ENCODE results near the gene CLCA4.
"Not testable (repeated sequence)": the region's sequence is repeated elsewhere in the genome, so short reads cannot be mapped to it uniquely, and the experiment has no call there.

CLCA4 gene

DNA sequence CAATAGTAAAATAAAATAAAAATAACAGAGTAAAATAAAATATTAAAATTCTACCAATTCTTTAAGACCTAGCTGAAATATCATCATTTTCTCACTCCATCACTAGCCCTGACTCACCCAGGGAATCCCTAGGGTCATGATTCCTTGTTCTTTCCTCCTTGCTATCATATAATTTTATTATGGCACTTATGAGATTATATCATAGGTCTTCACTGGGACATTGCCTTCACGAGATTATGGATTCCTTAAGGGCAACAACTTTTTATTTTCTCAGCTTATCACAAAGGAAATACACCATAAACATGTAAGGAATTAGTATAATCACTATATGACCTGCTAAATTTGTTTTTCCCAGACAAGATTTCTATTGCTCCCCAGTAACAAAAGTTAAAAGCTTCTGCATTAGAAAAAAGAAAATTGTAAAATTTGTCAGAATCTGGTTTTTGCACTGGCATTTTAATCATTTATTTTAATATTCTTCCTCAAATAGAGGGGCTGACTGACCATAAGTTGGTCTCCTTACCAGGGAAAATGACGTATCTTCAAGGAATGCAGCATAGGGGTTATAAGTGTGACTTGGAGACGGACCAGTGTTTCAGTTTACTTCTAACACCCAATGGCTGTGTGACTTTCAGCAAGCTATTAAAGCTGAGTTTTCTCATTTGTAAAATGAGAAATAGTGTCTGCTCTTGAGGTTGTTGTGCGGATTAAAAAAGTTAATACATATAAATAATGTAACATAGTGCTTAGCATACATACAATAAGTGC lies 8.8 kb upstream of the CLCA4 start:
- no peak for DNase-seq (ENCODE audit: low read depth)

DNA sequence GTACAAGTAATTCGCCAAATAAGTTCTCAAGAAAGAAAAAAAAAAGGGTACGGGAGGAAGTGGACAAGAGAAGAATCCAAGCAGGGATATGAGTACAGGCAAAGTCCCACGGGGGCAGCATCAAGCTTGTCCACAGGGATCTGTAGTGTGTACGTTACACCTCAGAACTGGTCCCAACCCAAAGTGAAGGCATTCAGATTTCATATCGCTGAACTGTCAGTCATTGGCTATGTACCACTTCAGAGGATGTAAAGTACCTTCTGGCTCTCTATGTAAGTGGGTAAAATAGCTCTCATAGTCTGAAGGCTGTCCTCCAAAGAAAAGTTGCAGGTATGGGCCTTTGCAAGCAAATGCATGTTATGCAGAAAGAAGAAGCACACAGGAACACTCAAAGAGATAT lies 8.1 kb upstream of the CLCA4 start:
- no peak for DNase-seq (ENCODE audit: low read depth)

DNA sequence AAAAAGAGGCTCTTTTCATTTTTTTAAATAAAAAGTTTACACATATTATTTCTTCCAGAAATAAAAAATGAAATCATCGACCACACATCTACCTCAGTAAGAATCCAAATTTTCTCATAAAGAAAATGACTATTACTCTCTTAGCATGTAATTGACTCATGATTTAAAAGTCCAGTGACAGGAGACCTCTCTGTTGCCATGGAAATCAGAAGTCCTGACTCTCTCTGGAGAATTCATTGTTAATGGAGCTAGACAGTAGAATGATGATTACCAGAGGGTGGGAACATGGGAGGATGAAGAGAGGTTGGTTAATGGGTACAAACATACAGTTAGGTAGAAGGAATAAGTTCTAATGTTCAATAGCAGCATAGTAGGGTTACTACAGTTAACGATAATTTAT lies 5.0 kb upstream of the CLCA4 start:
- DNase-seq (ENCODE audit: low read depth) = no peak

DNA sequence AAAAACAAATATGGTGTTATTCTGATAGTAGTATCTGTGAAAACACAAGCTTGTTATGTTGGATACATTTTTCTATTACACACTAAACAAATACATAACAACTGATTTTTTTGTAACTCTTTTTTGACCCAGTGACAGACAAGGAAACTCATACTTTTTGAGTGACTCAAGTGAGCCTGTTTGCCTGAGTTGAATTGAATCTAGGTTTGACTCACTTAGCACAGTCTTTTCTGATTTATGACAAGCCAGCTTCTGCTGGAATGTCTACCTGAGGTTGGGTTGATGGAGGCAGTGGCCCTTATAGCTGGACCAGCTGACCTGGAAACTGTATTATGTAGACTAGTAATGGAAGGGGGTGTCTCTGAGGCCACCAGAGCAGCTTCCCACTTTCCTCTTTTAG lies 4.2 kb upstream of the CLCA4 start:
- DNase-seq (ENCODE audit: low read depth) = no peak

DNA sequence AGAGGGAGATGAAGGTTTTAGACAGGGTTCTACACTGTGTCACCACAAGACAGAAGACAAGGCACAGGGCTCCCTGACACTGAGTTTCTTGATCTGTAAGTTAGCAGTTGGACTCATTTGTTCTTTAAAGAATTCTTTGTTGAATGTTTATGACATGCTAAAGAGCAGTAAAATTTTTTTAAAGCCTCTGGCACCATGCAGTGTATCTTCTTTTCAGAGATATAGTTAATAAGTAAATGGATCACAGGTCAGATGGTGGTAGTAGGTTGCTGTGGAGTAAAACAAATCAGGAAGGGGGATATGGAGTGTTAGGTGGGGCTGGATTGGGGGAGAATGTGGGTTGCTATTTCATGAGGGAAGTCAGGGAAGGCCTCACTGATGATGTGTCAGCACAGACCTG lies 2.0 kb downstream of the CLCA4 start:
- DNase-seq (ENCODE audit: low read depth) = no peak

DNA sequence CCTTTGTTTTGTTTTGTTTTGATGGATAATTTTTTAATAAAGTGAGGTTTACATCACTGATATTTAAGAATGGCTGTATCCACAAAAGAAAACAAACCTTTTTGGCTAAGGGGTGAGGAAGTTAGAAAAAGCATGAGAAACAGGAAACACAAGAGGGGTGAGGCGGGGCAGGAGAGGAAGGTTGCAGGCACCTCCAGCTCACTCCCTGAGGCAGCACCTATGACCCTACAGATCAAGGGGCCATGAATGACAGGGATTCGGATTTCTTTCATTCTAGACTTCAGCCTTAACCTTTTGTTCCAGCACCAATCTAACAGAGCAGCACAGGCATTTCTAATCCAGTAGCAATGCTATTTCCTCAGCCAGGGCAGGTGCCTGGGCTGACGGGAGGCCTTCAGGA lies 4.4 kb downstream of the CLCA4 start:
- no peak for DNase-seq (ENCODE audit: low read depth)

DNA sequence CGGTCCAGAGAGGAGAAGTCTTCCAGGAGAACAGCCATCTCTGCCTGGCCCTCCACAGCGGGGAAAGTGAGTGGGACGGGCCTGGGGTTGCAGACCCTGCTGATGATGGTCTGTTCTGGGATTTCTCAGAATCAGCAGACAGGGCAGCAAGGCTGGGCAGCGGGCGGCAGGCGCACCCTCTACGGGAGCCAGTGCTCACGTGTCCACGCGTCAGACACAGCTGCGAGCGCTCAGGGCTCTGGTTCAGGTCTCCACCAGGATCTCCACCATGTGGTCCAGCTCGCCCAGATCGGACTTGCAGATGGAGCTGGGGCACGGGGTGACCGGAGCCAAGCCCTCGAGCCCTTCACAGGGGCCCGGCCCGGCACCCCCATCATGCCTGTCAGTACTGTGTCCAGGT lies 5.5 kb downstream of the CLCA4 start:
- DNase-seq (ENCODE audit: low read depth) = no peak

DNA sequence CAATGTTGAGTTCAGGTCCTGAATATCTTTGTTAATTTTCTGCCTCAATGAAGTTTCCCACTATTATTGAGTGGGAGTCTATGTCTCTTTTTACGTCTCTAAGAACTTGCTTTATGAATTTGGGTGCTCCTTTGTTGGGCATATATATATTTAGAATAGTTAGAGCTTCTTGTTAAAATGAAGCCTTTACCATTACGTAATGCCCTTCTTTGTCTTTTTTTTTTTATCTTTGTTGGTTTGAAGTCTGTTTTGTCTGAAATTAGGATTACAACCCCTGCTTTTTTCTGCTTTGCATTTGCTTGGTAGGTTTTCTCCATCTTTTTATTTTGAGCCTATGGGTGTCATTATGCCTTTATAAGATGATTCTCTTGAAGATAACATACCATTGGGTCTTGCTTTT lies 10.9 kb downstream of the CLCA4 start:
- DNase-seq (ENCODE audit: low read depth) = no peak

DNA sequence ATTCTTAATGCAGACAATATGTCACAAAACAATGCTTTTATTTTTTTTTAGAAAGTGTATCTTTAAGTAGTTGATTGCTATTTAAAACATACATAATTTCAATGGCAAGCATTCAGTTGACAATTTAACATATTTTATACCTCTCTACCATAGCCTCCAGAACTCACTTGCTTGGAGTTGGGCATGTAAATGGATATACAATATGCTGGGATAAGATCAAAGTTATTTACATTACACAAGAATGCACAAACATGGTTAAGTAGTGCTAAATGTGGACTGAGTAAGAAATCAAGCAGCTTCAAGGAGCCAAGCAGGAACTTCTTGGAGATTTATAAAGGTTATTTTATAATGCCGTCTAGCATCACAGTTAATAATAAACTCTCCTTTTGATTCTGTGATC lies 17.0 kb downstream of the CLCA4 start:
- DNase-seq (ENCODE audit: low read depth) = no peak

DNA sequence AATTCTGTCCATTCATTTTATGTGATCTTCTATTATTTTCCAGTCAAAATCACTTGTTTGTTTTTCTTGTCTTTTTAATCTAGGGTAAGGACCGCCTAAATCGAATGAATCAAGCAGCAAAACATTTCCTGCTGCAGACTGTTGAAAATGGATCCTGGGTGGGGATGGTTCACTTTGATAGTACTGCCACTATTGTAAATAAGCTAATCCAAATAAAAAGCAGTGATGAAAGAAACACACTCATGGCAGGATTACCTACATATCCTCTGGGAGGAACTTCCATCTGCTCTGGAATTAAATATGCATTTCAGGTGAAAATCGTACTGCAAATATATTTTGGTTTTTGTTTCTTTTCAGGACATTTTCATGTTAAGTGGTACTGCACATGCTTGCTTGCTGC lies 20.5 kb downstream of the CLCA4 start:
- no peak for DNase-seq (ENCODE audit: low read depth)

DNA sequence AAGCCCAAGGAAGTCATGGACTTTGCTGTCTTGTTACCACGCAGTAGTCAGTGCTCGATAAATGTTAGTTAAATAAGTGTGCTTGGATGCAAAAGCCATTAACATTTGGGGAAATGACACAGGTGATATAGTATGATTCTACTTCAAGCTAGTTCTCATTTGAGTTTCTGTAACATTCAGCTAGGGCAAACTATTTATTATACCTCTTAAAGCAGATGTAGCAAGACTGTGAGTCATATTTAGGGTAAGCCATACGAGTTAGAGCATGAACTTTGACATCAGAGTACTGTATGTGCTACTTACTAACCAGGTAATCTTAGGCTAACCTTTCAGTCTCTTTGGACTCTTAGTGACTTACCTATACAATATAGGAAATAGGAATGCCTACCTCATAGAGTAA lies 21.0 kb downstream of the CLCA4 start:
- DNase-seq (ENCODE audit: low read depth) = no peak

DNA sequence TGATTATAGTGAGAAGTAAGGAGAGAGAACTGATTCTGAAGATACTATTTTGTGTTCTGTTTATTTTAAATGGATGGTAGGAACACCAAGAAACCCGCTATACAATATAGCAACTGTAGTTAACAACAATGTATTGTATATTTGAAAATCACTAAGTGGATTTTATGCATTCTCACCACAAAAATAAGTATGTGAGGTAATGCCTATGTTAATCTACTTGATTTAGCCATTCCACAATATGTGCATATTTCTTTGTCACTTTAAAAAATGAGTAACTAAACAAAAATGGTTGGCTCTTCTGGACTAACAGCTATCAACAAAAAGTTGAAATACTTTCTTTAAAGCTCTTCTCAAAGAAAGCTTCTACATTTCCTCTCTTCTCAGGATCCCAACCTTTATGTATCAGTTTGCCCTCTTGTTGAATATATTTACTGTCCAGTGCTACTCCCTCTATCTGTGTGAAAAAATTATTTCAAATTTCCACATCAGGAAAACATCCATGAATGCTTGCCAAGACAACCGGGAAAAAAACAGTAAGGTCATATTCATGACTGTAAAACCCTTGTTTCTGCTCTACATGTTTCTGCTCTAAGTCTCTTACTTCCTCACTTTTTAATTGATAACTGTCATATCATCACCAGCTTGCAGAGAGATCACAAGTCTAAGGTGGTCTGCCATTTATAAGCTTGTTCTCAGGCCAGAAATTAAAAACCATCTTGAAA lies 27.0 kb downstream of the CLCA4 start:
- DNase-seq (ENCODE audit: low read depth) = no peak

DNA sequence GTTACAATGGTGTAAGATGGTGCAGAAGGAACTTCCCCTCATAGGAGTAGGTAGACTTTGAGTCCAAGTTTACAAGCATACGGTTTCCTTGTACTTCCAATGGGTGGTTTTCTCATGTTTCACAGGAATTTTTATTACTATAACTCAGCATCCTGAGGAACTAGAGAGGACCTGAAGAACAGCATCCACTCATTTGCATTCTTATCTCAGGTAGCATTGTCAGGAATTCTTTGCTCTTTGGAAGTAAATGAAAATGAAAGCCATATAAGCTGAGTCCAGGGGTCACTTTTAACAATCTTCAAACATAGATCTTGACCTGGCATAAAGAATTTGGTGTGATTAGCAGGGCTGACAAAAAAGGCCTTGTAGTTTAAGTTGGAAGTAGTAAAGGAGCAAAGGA lies 34.4 kb downstream of the CLCA4 start:
- no peak for DNase-seq (ENCODE audit: low read depth)

DNA sequence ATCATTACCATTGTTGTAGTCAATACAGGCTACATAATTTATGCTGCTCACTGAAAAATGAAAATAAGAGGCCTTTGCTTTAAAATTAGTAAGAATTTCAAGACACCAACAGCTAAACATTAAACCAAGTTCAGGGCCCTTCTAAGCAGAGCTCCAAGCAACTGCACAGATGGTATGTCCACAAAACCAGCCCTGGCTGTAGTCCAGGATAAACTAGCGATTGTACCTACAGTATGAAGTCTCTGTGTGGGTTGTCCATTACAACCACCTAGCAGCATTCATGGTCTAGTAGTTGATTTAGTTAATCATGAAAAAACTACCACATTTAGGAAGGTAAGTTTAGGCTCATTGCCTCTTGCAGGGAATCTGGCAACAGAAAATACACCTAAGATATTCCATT lies 35.3 kb downstream of the CLCA4 start:
- DNase-seq (ENCODE audit: low read depth) = no peak

DNA sequence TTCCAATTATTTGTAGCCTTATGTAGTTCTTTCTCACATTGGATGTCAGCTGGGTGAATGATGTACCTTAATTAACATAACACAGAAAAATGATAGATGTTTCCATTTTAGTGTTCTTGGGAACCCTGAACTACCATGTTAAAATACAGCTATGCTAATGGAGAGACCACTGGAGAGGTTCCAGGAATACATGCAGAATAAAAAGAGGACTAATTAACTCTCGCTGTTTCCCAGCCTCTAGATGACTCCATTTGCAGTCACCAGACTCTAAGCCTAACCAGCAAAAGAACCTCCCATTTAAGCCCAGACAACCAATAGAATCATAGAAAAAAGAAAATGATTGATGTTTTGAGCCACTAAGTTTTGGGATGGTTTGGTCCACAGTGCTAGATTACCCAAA lies 36.2 kb downstream of the CLCA4 start:
- no peak for DNase-seq (ENCODE audit: low read depth)

DNA sequence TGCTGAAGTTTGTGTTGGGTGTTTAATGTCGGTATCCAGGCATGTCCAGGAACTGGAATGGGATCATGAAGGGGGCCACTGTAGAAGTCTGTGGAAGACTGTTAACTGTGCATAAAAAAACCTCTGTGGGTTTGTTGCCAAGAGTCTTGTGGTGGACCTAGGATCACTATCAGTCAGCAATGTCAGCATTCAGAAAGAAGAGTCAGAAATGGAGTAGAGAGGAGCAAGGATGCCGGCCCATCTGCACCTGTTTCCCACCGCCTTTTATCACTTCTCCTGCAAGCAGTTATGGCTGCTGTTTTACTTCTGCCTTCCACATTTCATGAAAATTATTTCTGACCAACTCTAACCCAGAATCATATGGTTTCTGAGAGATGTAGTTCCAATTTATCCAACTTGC lies 36.7 kb downstream of the CLCA4 start:
- no peak for DNase-seq (ENCODE audit: low read depth)

DNA sequence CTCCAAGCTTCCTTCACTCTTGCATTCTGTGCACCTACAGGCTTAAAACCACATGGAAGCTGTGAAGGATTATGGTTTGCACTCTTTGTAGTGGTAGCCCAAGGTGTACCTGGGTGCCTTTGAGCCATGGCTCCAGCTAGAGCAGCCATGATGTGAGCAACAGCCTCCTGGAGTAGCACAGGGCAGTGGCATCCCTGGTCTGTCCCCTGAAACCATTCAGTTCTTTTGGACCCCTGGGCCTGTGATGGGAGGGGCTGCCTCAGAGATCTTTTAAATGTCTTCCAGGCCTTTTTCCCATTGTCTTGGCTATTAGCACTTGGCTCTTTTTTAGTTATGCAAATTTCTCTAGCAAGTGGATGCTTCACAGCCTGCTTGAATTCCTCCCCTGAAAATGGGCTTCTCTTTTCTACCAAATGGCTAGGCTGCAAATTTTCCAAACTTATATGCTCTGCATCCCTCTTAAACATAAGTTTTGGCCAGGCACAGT lies 47.4 kb downstream of the CLCA4 start:
- no peak for DNase-seq (ENCODE audit: low read depth)

DNA sequence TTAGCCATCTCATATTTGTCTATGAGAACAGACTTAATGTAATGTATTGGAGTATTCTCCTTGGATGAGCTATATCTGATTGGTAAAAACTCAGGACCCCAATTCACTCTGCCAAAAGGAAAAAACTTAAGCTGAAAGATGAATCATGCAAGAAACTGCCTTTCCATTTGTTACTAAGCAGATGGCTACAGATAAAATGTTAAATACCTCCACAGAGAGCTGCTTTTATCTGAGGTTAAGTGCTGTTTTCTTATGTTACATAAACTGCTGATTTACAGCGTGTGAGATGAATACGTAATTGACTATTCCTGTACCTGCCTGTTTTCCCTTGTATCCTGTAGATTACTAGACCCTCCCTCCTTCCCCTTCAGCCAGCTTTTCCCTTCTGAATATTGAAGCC lies 49.3 kb downstream of the CLCA4 start:
- DNase-seq (ENCODE audit: low read depth) = no peak

DNA sequence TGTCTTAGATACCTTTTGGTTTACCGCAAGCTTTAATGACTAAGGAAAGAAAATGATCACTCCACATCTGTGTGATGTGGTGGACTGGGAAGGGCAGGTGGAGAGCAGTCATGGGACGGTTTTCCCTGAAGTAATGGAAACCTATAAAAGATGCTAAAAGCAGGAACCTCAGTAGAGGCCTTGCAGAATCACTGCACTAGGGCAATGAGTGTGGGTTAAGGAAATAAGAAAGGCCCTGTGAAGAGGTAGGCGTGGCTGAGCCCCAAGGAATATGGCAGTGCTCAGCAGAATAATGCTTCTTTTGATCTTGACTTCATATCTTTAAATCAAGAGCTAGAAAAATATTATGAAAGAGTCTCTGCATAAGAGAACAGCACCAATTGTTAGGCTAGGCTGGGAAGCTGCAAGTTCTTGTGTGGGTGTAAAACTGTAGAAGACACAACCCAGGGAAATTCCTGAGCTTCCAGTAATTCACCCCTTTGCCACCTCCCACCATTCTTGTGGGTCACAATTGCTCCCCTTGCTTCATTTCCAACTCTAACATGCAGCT lies 49.9 kb downstream of the CLCA4 start:
- no peak for DNase-seq (ENCODE audit: low read depth)

DNA sequence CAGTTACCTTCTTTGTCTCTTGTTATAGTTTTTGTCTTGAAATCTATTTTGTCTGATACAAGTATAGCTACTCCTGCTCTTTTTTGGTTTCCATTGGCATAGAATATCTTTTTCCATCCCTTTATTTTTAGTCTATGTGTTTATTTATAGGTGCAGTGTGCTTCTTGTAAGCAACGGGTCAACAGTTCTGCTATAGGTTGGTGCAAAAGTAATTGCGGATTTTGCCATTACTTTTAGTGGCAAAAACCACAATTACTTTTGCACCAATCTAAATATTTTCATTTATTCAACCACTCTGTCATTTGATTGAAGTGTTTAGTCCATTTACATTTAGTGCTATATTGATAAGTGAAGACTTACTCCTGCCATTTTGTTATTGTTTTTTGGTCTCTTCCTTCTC lies 59.2 kb downstream of the CLCA4 start:
- DNase-seq (ENCODE audit: low read depth) = not testable (repeated sequence)

DNA sequence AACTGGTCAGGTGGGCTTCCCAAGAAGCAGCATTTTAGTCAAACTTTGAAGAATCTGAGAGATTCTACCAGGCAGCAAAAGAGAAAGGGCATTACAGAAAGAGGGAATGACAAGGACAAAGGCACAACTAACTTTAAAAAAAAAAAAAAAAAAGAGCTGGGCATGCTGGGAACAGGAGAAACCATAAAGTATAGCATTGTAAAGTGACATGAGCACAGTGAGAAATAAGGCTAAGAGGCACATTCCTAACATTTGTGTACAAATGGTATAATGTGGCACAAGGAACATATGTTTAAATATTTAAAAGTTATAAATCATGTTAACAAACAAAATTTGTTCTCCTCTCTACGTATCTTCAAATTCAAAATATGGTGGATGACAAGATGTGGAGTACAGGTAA lies 69.6 kb downstream of the CLCA4 start:
- no peak for DNase-seq (ENCODE audit: low read depth)

DNA sequence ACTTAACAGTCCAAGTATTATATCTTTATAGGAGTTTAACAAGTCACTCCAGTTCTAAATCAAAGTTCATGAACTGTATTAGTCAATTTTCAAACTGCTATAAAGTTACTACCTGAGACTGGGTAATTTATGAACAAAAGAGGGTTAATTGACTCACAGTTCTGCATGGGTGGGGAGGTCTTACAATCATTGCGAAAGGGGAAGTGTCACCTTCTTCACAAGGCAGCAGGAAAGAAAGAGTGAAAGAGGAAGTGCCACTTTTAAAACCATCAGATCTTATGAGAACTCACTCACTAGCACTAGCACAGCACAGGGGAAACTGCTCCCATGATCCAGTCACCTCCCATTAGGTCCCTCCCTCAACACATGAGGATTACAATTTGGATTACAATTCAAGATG lies 70.0 kb downstream of the CLCA4 start:
- DNase-seq (ENCODE audit: low read depth) = no peak

DNA sequence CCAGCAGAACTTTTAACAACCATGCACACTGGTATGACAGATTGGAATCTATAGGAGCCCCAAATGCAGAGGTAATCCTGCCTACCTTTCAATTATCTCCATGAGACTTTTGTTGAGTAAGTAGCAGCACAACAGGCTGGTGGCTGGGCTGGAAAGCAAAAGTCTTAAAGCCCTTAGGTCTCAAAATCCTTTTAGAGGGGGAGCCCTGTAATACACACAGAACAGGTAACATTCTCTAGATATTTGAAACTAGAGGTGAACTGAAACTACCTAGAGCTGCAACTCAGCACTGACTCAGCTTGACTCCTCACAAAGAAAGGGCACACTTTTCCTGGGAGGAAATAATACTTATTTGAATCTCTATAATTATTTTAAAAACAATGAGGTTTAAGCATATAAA lies 71.5 kb downstream of the CLCA4 start:
- DNase-seq (ENCODE audit: low read depth) = no peak

DNA sequence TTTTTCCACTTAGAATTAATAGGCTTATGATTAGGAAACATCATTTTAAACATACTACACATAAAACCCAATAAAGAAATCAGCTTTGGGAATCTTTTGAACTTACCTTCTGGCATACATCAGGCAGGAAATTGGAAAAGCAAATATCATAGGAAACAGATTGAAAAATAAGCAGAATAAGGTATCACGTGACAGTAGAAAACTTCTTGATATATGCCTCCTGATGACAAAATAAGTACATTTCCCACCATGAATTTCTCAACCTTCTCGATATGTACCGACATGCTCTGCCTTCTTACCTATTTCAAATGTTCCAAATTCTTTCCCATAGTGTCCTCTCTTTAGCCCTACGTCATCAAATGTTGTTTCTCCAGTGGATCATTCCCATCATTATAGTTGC lies 72.4 kb downstream of the CLCA4 start:
- DNase-seq (ENCODE audit: low read depth) = no peak
